ENCODE measurements around the gene TTC28. TPM values are rescaled to one million over a fixed set of nuclear protein-coding genes. Genes with fewer than 3 reads are reported as not detected.

Gene TTC28
- polyA plus RNA-seq, 1 donor from 2014 or later: 14.8 TPM

- TF ChIP-seq REST (IDR thresholded peaks at IDR 0.05; ENCODE audit: borderline replicate concordance): no peak
Measured at GRCh38 chr22:28000361-28000760, 679.3 kb downstream of the TTC28 start (continued).

- no peaks in the 10 kb centered on the region for H3K36me3 ChIP-seq (ENCODE audit: insufficient read depth, low read length)
- H2AFZ ChIP-seq (ENCODE audit: low read depth, low read length): no peak overlapping the region
- no peak overlapping the region for H3K4me2 ChIP-seq (ENCODE audit: low read length)
- H3K27me3 ChIP-seq (ENCODE audit: insufficient read depth, low read depth, low read length): no peaks in the 10 kb centered on the region
- H3K9me2 ChIP-seq (ENCODE audit: insufficient read depth, low read length): no peaks in the 10 kb centered on the region
- H3K9ac ChIP-seq (ENCODE audit: low read length): no peak overlapping the region
- no peaks in the 10 kb centered on the region for H3K9me3 ChIP-seq (ENCODE audit: low read length)
- TF ChIP-seq CTCF (IDR thresholded peaks at IDR 0.05; ENCODE audit: poor library complexity, severe bottlenecking) (no peak), EP300 (conservative IDR thresholded peaks at IDR 0.05; ENCODE audit: poor library complexity, severe bottlenecking) (no peak), REST (IDR thresholded peaks at IDR 0.05; ENCODE audit: borderline replicate concordance) (no peak), RAD21 (conservative IDR thresholded peaks at IDR 0.05) (no peak), TAF1 (IDR thresholded peaks at IDR 0.05; ENCODE audit: low read depth) (no peak), POLR2AphosphoS5 (IDR thresholded peaks at IDR 0.05) (no peak)
- H3K4me3 ChIP-seq (ENCODE audit: low read length): no peak overlapping the region
- H3K79me2 ChIP-seq (replicated peaks; ENCODE audit: insufficient read depth, low read length): no peaks in the 10 kb centered on the region
- no peak overlapping the region for H3K27ac ChIP-seq (ENCODE audit: low read length)
- H4K20me1 ChIP-seq (ENCODE audit: insufficient read depth): no peaks in the 10 kb centered on the region
- no peaks in the 10 kb centered on the region for H3F3A ChIP-seq (ENCODE audit: insufficient read depth, low read length, poor library complexity, severe bottlenecking)
Measured at GRCh38 chr22:27999876-28000275, 679.8 kb downstream of the TTC28 start.

All from neural cell (in vitro differentiated cells).